ENCODE measurements around the gene CLDN15.
"Not testable (repeated sequence)": the region's sequence is repeated elsewhere in the genome, so short reads cannot be mapped to it uniquely, and the experiment has no call there.

DNA sequence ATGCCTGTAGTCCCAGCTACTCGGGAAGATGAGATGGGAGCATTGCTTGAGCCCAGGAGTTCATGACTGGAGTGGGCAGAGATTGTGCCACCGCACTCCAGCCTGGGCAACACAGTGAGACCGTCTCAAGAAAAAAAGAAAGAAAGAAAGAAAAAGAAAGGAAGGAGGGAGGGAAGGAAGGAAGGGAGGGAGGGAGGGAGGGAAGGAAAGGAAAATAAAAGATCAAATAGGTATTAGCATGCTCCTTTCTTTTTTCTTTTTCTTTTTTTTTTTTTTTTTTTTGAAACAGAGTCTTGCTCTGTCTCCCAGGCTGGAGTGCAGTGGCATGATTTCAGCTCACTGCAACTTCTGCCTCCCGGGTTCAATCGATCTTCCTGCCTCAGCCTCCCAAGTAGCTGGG lies 15.6 kb upstream of the CLDN15 start:
- not testable (repeated sequence) for TF ChIP-seq EZH2 (IDR thresholded peaks at IDR 0.05); POLR2AphosphoS5 (IDR thresholded peaks at IDR 0.05; ENCODE audit: borderline replicate concordance, low read depth, low read length)

Data from SK-N-MC (cell line).